ENCODE results near the gene LHFPL2. TPM values are rescaled to one million over a fixed set of nuclear protein-coding genes. Genes with fewer than 3 reads are reported as not detected.

Gene LHFPL2
- total RNA-seq, 1 experiment from 2014 or later: 49.7 TPM

- H3K9me3 Mint-ChIP-seq (ENCODE audit: unreplicated experiment): no peaks in the 10 kb centered on the region
- TF ChIP-seq CTCF (IDR thresholded peaks at IDR 0.05; ENCODE audit: insufficient read depth in 1 of 2, low read depth in 1 of 2, low read length in 1 of 2, severe bottlenecking in 1 of 2, unreplicated experiment in 1 of 2): no peak
- no peak overlapping the region for H3K27ac Mint-ChIP-seq (ENCODE audit: unreplicated experiment)
- no peak overlapping the region for H3K4me3 Mint-ChIP-seq (ENCODE audit: unreplicated experiment)
- Histone ChIP-seq H3K4me3 (ENCODE audit: low read depth, low read length) (no peak overlapping the region), H3K27me3 (replicated peaks; ENCODE audit: control insufficient read depth, insufficient read depth, low read length) (no peaks in the 10 kb centered on the region), H3K4me1 (no peaks in the 10 kb centered on the region), H3K9me3 (no peaks in the 10 kb centered on the region), H3K36me3 (ENCODE audit: control insufficient read depth, insufficient read depth, low read length) (peaks cover 2% of the 10 kb centered on the region; the same call in 1 of the 2 replicates)
- POLR2A ChIA-PET: no interaction called here
- intact Hi-C loops (cut with micrococcal nuclease; ENCODE audit: unreplicated experiment): no loop called here
- no peaks in the 10 kb centered on the region for H3K4me1 Mint-ChIP-seq (ENCODE audit: low read depth, unreplicated experiment)
- BruUV-seq (replicated peaks): no TSS peak
- DNase-seq: no peak
- H3K36me3 Mint-ChIP-seq (ENCODE audit: insufficient read depth, unreplicated experiment): peaks cover 18% of the 10 kb centered on the region
- no peaks in the 10 kb centered on the region for H3K27me3 Mint-ChIP-seq (ENCODE audit: insufficient read depth, unreplicated experiment)
- CTCF ChIA-PET: interaction anchor here (1.5 kb wide), 1 partner anchor 9 kb away, joined by 4 read pairs; no protein-coding TSS in a partner anchor
Measured at GRCh38 chr5:78527925-78528324, 120.6 kb downstream of the LHFPL2 start.

DNA sequence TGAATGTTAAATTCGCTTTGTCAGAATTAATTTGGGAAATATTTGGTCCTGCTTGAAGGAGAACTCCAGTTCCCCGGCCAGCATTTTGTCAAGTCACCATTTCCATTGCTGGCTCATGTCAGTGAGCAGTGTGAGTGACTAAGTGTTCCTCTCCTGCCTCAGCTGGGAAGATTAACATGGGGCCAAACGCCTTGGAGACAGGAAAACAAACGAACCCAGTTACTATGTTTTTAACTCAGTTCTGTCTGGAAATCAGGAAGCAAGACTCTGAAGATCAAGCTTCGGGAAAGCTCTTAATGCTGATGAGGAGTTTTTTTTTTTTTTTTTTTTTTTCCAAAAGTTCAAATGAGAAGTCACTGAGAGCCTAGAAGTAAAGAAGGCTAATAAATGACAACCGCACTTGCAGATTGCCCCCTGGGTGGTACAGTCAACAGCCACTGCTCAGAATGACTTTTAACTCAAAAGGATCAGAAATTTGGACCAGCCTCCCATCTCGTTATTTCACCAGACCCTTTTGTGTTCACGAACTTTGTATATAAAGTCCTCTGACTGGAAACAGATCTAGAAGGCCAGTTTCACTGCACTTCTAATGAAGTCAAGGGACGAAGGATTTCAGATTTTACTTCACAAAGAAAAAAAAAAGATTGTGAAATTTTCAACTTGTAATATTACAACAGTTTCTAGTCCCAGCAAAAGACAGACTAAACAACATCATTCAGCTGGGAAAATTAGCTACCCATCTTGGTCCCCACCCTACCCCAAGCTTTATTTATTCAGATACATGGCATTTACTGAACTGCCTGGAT, 121.3 kb downstream of the LHFPL2 start:
- Histone ChIP-seq H3K36me3 (ENCODE audit: control insufficient read depth, insufficient read depth, low read length) (peaks cover 2% of the 10 kb centered on the region; the same call in 1 of the 2 replicates), H3K9me3 (no peaks in the 10 kb centered on the region), H3K4me1 (no peaks in the 10 kb centered on the region), H3K4me3 (ENCODE audit: low read depth, low read length) (no peak overlapping the region), H3K27me3 (replicated peaks; ENCODE audit: control insufficient read depth, insufficient read depth, low read length) (no peaks in the 10 kb centered on the region)
- no peak overlapping the region for H3K27ac Mint-ChIP-seq (ENCODE audit: unreplicated experiment)
- H3K9me3 Mint-ChIP-seq (ENCODE audit: unreplicated experiment): no peaks in the 10 kb centered on the region
- no TSS peak for BruUV-seq (replicated peaks)
- POLR2A ChIA-PET: interaction anchor here (0.6 kb wide), 1 partner anchor 166 kb away, joined by 6 read pairs; no protein-coding TSS in a partner anchor
- H3K36me3 Mint-ChIP-seq (ENCODE audit: insufficient read depth, unreplicated experiment): peaks cover 12% of the 10 kb centered on the region
- intact Hi-C loops (cut with micrococcal nuclease; ENCODE audit: unreplicated experiment): no loop called here
- no peaks in the 10 kb centered on the region for H3K27me3 Mint-ChIP-seq (ENCODE audit: insufficient read depth, unreplicated experiment)
- H3K4me3 Mint-ChIP-seq (ENCODE audit: unreplicated experiment): no peak overlapping the region
- no peaks in the 10 kb centered on the region for H3K4me1 Mint-ChIP-seq (ENCODE audit: low read depth, unreplicated experiment)
- no peak for TF ChIP-seq CTCF (IDR thresholded peaks at IDR 0.05; ENCODE audit: insufficient read depth in 1 of 2, low read depth in 1 of 2, low read length in 1 of 2, severe bottlenecking in 1 of 2, unreplicated experiment in 1 of 2)
- no peak for DNase-seq
- CTCF ChIA-PET: interaction anchor here (1.5 kb wide), 1 partner anchor 9 kb away, joined by 4 read pairs; no protein-coding TSS in a partner anchor

DNA sequence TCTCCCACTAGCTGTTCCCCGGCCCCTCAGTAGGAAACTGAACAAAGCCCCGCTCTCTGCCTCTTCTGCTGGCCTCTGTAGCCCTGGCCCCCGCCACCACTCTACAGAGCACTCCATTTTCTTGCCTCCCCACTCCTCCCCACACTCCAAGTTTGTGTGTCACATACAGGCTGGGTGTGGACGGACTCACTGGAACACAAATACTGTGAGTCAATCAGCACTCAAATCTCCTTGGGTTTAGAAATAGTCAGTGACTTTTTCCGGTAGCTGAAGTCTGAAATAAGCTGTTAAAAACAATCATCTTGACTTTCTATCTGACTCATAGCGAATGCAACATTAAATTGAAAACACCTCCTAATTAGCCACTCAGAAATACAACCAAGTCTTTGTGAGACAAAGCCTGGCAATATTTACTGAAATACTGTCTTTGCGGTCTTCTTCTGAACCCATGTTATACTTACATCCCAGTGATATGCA, 122.5 kb downstream of the LHFPL2 start:
- CTCF ChIA-PET: no interaction called here
- no peaks in the 10 kb centered on the region for H3K4me1 Mint-ChIP-seq (ENCODE audit: low read depth, unreplicated experiment)
- POLR2A ChIA-PET: no interaction called here
- Histone ChIP-seq H3K27me3 (replicated peaks; ENCODE audit: control insufficient read depth, insufficient read depth, low read length) (no peaks in the 10 kb centered on the region), H3K4me3 (ENCODE audit: low read depth, low read length) (no peak overlapping the region), H3K4me1 (peaks cover 7% of the 10 kb centered on the region; the same call in 1 of the 2 replicates), H3K9me3 (no peaks in the 10 kb centered on the region), H3K36me3 (ENCODE audit: control insufficient read depth, insufficient read depth, low read length) (peaks cover 2% of the 10 kb centered on the region; the same call in 1 of the 2 replicates)
- no peak for TF ChIP-seq CTCF (IDR thresholded peaks at IDR 0.05; ENCODE audit: insufficient read depth in 1 of 2, low read depth in 1 of 2, low read length in 1 of 2, severe bottlenecking in 1 of 2, unreplicated experiment in 1 of 2)
- no peak overlapping the region for H3K27ac Mint-ChIP-seq (ENCODE audit: unreplicated experiment)
- intact Hi-C loops (cut with micrococcal nuclease; ENCODE audit: unreplicated experiment): no loop called here
- DNase-seq: no peak
- no peak overlapping the region for H3K4me3 Mint-ChIP-seq (ENCODE audit: unreplicated experiment)
- BruUV-seq (replicated peaks): no TSS peak
- peaks cover 4% of the 10 kb centered on the region for H3K36me3 Mint-ChIP-seq (ENCODE audit: insufficient read depth, unreplicated experiment)
- H3K27me3 Mint-ChIP-seq (ENCODE audit: insufficient read depth, unreplicated experiment): no peaks in the 10 kb centered on the region
- H3K9me3 Mint-ChIP-seq (ENCODE audit: unreplicated experiment): no peaks in the 10 kb centered on the region

Measured in Caco-2 (cell line).